HepG2 (cell line): ENCODE data around the gene ZBTB43.

ENCODE experiments used
- BRCA1 ChIP-seq: sonication (generic); formaldehyde crosslinking; IDR thresholded peaks from 2 replicates; pipeline ENCODE4 v1.4.0; 2020; ENCODE audit warnings: missing genetic modification reagents
- EZH2 ChIP-seq: conservative IDR thresholded peaks from 2 replicates; pipeline ENCODE4 v1.6.1; 2012; ENCODE audit warnings: mild to moderate bottlenecking, low read depth, low read length, moderate library complexity
- KLF12 ChIP-seq: sonication (generic); formaldehyde crosslinking; IDR thresholded peaks from 2 replicates; pipeline ENCODE4 v1.4.0; 2020; ENCODE audit warnings: missing genetic modification reagents, borderline replicate concordance
- NR2F2 ChIP-seq: IDR thresholded peaks from 2 replicates; pipeline ENCODE4 v1.6.1; 2012; ENCODE audit warnings: low read depth, inconsistent platforms, borderline replicate concordance
- PHF21A ChIP-seq: sonication (generic); formaldehyde crosslinking; IDR thresholded peaks from 2 replicates; pipeline ENCODE4 v1.5.0; 2020; ENCODE audit warnings: mild to moderate bottlenecking, missing genetic modification reagents
- TSC22D2 ChIP-seq: sonication (generic); formaldehyde crosslinking; IDR thresholded peaks from 2 replicates; pipeline ENCODE4 v1.5.1; 2020; ENCODE audit warnings: missing genetic modification reagents, mild to moderate bottlenecking, borderline replicate concordance
- ZNF546 ChIP-seq: sonication (generic); formaldehyde crosslinking; conservative IDR thresholded peaks from 2 replicates; pipeline ENCODE4 v1.8.1; 2023; ENCODE audit warnings: mild to moderate bottlenecking, missing genetic modification reagents
- ZNF7 ChIP-seq: IDR thresholded peaks from 2 replicates; pipeline ENCODE4 v1.6.1; 2016; ENCODE audit warnings: missing biosample characterization, missing genetic modification reagents
- TF ChIP-seq, protein P1 (sequence below): sonication (generic); formaldehyde crosslinking; IDR thresholded peaks from 2 replicates; pipeline ENCODE4 v1.4.0; 2020; ENCODE audit warnings: missing genetic modification reagents, borderline replicate concordance
- TF ChIP-seq, protein P2 (sequence below): sonication (generic); formaldehyde crosslinking; IDR thresholded peaks from 2 replicates; pipeline ENCODE4 v1.5.0; 2020; ENCODE audit warnings: mild to moderate bottlenecking, missing genetic modification reagents, moderate library complexity
- TF ChIP-seq, protein P3 (sequence below): sonication (generic); formaldehyde crosslinking; IDR thresholded peaks from 2 replicates; pipeline ENCODE4 v1.5.1; 2020; ENCODE audit warnings: missing genetic modification reagents, mild to moderate bottlenecking, borderline replicate concordance

DNA sequence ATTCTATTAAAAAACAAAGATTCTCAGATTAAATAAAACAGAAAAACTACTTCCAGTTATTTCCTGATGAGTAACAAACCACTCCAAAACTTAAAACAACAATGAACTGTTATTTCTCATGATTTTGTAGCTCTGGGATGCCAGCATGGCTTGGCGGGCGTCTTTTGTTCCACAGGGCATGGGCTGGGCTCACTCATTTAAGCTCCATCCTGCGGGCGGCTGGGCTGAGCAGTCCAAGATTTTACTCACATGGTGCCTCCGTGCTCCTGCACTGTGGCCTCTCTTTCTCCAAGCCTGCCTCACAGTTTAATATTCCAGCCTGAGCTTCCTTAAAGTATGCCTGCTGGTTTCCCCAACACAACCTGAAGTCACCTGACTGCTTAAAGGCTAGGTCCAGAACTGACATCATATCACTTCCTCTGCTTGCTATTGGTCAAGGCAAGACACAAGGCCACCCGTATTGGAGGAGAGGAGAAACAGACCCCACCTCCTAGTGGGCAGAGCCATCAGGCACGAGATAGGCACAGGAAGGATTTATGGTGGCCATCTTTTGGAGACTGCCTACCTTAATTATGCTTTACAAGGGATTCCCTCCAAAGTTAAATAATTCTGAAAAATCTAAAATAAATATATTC is 41.6 kb upstream of the ZBTB43 start:
- TF ChIP-seq, protein P1, sequence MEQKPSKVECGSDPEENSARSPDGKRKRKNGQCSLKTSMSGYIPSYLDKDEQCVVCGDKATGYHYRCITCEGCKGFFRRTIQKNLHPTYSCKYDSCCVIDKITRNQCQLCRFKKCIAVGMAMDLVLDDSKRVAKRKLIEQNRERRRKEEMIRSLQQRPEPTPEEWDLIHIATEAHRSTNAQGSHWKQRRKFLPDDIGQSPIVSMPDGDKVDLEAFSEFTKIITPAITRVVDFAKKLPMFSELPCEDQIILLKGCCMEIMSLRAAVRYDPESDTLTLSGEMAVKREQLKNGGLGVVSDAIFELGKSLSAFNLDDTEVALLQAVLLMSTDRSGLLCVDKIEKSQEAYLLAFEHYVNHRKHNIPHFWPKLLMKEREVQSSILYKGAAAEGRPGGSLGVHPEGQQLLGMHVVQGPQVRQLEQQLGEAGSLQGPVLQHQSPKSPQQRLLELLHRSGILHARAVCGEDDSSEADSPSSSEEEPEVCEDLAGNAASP (CRISPR knock-in tag): no peak
- no peak for TF ChIP-seq ZNF7 (CRISPR knock-in tag)
- no peak for TF ChIP-seq KLF12 (CRISPR knock-in tag)
- no peak for TF ChIP-seq ZNF546
- no peak for TF ChIP-seq PHF21A (CRISPR knock-in tag)
- TF ChIP-seq BRCA1 (CRISPR knock-in tag): no peak
- TF ChIP-seq TSC22D2 (CRISPR knock-in tag): no peak
- TF ChIP-seq NR2F2: no peak
- TF ChIP-seq, protein P2, sequence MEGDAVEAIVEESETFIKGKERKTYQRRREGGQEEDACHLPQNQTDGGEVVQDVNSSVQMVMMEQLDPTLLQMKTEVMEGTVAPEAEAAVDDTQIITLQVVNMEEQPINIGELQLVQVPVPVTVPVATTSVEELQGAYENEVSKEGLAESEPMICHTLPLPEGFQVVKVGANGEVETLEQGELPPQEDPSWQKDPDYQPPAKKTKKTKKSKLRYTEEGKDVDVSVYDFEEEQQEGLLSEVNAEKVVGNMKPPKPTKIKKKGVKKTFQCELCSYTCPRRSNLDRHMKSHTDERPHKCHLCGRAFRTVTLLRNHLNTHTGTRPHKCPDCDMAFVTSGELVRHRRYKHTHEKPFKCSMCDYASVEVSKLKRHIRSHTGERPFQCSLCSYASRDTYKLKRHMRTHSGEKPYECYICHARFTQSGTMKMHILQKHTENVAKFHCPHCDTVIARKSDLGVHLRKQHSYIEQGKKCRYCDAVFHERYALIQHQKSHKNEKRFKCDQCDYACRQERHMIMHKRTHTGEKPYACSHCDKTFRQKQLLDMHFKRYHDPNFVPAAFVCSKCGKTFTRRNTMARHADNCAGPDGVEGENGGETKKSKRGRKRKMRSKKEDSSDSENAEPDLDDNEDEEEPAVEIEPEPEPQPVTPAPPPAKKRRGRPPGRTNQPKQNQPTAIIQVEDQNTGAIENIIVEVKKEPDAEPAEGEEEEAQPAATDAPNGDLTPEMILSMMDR (CRISPR knock-in tag): no peak
- TF ChIP-seq, protein P3, sequence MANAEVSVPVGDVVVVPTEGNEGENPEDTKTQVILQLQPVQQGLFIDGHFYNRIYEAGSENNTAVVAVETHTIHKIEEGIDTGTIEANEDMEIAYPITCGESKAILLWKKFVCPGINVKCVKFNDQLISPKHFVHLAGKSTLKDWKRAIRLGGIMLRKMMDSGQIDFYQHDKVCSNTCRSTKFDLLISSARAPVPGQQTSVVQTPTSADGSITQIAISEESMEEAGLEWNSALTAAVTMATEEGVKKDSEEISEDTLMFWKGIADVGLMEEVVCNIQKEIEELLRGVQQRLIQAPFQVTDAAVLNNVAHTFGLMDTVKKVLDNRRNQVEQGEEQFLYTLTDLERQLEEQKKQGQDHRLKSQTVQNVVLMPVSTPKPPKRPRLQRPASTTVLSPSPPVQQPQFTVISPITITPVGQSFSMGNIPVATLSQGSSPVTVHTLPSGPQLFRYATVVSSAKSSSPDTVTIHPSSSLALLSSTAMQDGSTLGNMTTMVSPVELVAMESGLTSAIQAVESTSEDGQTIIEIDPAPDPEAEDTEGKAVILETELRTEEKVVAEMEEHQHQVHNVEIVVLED (CRISPR knock-in tag): no peak
- TF ChIP-seq EZH2: no peak
